HepG2 (cell line): ENCODE measurements around the gene XPR1. TPM values are rescaled to one million over a fixed set of nuclear protein-coding genes. Genes with fewer than 3 reads are reported as not detected.
A peak's percentile ranks its signal among the peaks of the same experiment; 100 is the strongest.

Source experiments
- ATAD3A ChIP-seq: sonication (generic); formaldehyde crosslinking; IDR thresholded peaks from 2 replicates; pipeline ENCODE4 v1.4.0; 2020; ENCODE audit warnings: missing genetic modification reagents
- DNMT3B ChIP-seq: conservative IDR thresholded peaks from 2 replicates; pipeline ENCODE4 v1.6.1; 2016; ENCODE audit warnings: missing biosample characterization, control low read depth
- FOSL1 ChIP-seq: sonication (generic); formaldehyde crosslinking; IDR thresholded peaks from 2 replicates; pipeline ENCODE4 v1.9.0; 2021; ENCODE audit warnings: missing genetic modification reagents, borderline replicate concordance
- GABPB1 ChIP-seq: IDR thresholded peaks from 2 replicates; pipeline ENCODE4 v1.6.1; 2016; ENCODE audit warnings: mild to moderate bottlenecking, missing genetic modification reagents, moderate library complexity, missing compliant biosample characterization
- HDAC1 ChIP-seq: sonication (generic); formaldehyde crosslinking; IDR thresholded peaks from 2 replicates; pipeline ENCODE4 v1.5.1; 2020; ENCODE audit warnings: mild to moderate bottlenecking, missing genetic modification reagents
- HNRNPLL ChIP-seq: fragments of 200-400 bp; formaldehyde crosslinking; IDR thresholded peaks from 2 replicates; pipeline ENCODE4 v1.6.1; 2017; ENCODE audit warnings: mild to moderate bottlenecking, low read depth, low read length; ENCODE audit not compliant: poor library complexity, severe bottlenecking
- HOXA3 ChIP-seq: sonication (generic); formaldehyde crosslinking; IDR thresholded peaks from 2 replicates; pipeline ENCODE4 v1.5.0; 2020; ENCODE audit warnings: missing genetic modification reagents
- SKI ChIP-seq: fragments of 450-650 bp; IDR thresholded peaks from one replicate; pipeline ENCODE4 v1.6.1; 2018; ENCODE audit warnings: mild to moderate bottlenecking; ENCODE audit not compliant: partially characterized antibody
- TBX3 ChIP-seq: fragments of 450-650 bp; IDR thresholded peaks from 2 replicates; pipeline ENCODE4 v1.6.1; 2017; ENCODE audit warnings: antibody characterized with exemption, mild to moderate bottlenecking, inconsistent platforms, borderline replicate concordance
- ZBTB38 ChIP-seq: sonication (generic); formaldehyde crosslinking; IDR thresholded peaks from 2 replicates; pipeline ENCODE4 v1.5.1; 2020; ENCODE audit warnings: mild to moderate bottlenecking, missing genetic modification reagents
- ZFP36L1 ChIP-seq: sonication (generic); formaldehyde crosslinking; IDR thresholded peaks from 2 replicates; pipeline ENCODE4 v1.8.0; 2022; ENCODE audit warnings: mild to moderate bottlenecking, missing genetic modification reagents, moderate library complexity
- ZNF44 ChIP-seq: sonication (generic); formaldehyde crosslinking; IDR thresholded peaks from 2 replicates; pipeline ENCODE4 v1.5.1; 2020; ENCODE audit warnings: mild to moderate bottlenecking, missing genetic modification reagents
- ZNF672 ChIP-seq: sonication (generic); formaldehyde crosslinking; IDR thresholded peaks from 2 replicates; pipeline ENCODE4 v1.8.1; 2022; ENCODE audit warnings: missing genetic modification reagents
- polyA plus RNA-seq, 8 experiments: library from polyadenylated mRNA; depleted of rRNA in 3 of 8; stranded (reverse) in 7 of 8; unstranded in 1 of 8; fragments of >200 nt; fragmentation: Illumina TruSeq in 4 of 8; extraction: Trizol in 4 of 8; gene quantifications; 2 replicates each; pipeline versions ENCODE4 v1.2.1 to v1.2.3, GENCODE V29; 2011 to 2016; ENCODE audit warnings: low read depth in 4 of 8, missing spikeins in 1 of 8, mixed read lengths in 1 of 8; ENCODE audit not compliant: insufficient read depth in 1 of 8
- total RNA-seq, 5 experiments: library from RNA; depleted of rRNA; stranded (reverse); fragments of >200 nt; fragmentation: Illumina TruSeq; extraction: Trizol; gene quantifications; 2 replicates each; pipeline ENCODE4 v1.2.3, GENCODE V29; 2016; ENCODE audit warnings: low read depth in 1 of 5
- TF ChIP-seq, protein P1 (sequence below): sonication (generic); formaldehyde crosslinking; IDR thresholded peaks from 2 replicates; pipeline ENCODE4; 2020; ENCODE audit warnings: missing genetic modification reagents, mild to moderate bottlenecking, borderline replicate concordance
- TF ChIP-seq, protein P2 (sequence below): sonication (generic); formaldehyde crosslinking; IDR thresholded peaks from 2 replicates; pipeline ENCODE4 v1.4.0; 2020; ENCODE audit warnings: missing genetic modification reagents
- TF ChIP-seq, protein P3 (sequence below): IDR thresholded peaks from 2 replicates; pipeline ENCODE4 v1.6.1; 2016; ENCODE audit warnings: low read depth, borderline replicate concordance
- TF ChIP-seq, protein P4 (sequence below): IDR thresholded peaks from 2 replicates; pipeline ENCODE4 v1.6.1; 2016; ENCODE audit warnings: low read depth, missing genetic modification reagents, missing compliant biosample characterization

XPR1 gene
- total and polyA plus RNA-seq, 2 of the 13 experiments (the other 11 are each of a cell fraction or from before 2014, with no cell fraction given): 22.3 to 23.6 TPM

DNA sequence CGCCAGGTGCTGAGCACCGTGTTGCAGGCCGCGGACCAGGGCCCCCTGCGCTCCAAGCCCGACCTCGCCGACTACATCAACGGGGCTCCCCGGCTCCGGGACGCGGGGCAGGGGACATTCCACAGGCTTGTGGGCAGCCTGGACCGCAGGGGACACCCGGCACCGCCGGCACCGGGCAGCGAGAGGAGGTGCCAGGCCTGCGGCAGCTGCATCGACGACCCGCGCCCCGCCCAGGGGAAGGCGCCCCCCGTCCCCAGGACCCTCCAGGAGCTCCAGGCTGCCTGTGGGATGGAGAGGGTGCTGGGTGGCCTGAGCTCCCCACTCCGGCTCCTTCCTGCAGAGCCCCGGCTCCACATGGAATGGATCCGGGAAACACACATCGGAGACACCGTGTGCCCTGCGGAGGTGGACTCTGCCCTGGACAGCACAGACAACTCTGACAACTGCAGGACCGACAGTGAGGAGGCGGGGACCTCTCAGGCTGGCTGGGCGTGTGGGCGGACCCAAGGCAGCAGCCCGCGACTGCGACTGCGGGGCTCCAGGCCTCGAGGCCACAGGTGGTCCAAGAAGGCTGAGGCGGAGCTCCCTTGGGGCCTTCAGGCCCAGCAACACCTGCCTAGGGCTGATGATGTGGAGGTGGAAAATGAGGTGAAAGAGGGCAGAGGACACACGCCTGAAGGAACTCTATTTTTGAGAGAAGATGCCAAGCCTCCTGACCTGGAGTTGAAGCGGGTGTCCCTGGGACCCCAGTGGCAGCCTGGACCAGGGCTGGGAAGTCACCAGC, 303.7 kb downstream of the XPR1 start (continued):
- peak; percentile 37; the same call in 1 of the 2 replicates for TF ChIP-seq HOXA3 (CRISPR knock-in tag)
- TF ChIP-seq FOSL1: no peak
- TF ChIP-seq ZNF672: no peak
- TF ChIP-seq ATAD3A: no peak
- peak; percentile 60; the same call in 1 of the 2 replicates for TF ChIP-seq ZFP36L1 (CRISPR knock-in tag)
- TF ChIP-seq, protein P1, sequence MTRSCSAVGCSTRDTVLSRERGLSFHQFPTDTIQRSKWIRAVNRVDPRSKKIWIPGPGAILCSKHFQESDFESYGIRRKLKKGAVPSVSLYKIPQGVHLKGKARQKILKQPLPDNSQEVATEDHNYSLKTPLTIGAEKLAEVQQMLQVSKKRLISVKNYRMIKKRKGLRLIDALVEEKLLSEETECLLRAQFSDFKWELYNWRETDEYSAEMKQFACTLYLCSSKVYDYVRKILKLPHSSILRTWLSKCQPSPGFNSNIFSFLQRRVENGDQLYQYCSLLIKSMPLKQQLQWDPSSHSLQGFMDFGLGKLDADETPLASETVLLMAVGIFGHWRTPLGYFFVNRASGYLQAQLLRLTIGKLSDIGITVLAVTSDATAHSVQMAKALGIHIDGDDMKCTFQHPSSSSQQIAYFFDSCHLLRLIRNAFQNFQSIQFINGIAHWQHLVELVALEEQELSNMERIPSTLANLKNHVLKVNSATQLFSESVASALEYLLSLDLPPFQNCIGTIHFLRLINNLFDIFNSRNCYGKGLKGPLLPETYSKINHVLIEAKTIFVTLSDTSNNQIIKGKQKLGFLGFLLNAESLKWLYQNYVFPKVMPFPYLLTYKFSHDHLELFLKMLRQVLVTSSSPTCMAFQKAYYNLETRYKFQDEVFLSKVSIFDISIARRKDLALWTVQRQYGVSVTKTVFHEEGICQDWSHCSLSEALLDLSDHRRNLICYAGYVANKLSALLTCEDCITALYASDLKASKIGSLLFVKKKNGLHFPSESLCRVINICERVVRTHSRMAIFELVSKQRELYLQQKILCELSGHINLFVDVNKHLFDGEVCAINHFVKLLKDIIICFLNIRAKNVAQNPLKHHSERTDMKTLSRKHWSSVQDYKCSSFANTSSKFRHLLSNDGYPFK (CRISPR knock-in tag): peak; percentile 39; the same call in 1 of the 2 replicates
- TF ChIP-seq TBX3: no peak
- TF ChIP-seq, protein P2, sequence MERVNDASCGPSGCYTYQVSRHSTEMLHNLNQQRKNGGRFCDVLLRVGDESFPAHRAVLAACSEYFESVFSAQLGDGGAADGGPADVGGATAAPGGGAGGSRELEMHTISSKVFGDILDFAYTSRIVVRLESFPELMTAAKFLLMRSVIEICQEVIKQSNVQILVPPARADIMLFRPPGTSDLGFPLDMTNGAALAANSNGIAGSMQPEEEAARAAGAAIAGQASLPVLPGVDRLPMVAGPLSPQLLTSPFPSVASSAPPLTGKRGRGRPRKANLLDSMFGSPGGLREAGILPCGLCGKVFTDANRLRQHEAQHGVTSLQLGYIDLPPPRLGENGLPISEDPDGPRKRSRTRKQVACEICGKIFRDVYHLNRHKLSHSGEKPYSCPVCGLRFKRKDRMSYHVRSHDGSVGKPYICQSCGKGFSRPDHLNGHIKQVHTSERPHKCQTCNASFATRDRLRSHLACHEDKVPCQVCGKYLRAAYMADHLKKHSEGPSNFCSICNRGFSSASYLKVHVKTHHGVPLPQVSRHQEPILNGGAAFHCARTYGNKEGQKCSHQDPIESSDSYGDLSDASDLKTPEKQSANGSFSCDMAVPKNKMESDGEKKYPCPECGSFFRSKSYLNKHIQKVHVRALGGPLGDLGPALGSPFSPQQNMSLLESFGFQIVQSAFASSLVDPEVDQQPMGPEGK (CRISPR knock-in tag): peak; percentile 45; the same call in 1 of the 2 replicates
- no peak for TF ChIP-seq DNMT3B (CRISPR knock-in tag)
- 0 out of 2 replicates have a peak, but pooled peaks have one; percentile 14 for TF ChIP-seq ZNF44
- peak; percentile 93 for TF ChIP-seq ZBTB38 (CRISPR knock-in tag)
- peak; percentile 42 for TF ChIP-seq HNRNPLL
- TF ChIP-seq, protein P3, sequence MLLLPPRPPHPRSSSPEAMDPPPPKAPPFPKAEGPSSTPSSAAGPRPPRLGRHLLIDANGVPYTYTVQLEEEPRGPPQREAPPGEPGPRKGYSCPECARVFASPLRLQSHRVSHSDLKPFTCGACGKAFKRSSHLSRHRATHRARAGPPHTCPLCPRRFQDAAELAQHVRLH (CRISPR knock-in tag): no peak
- TF ChIP-seq SKI: peak; percentile 57
- TF ChIP-seq, protein P4, sequence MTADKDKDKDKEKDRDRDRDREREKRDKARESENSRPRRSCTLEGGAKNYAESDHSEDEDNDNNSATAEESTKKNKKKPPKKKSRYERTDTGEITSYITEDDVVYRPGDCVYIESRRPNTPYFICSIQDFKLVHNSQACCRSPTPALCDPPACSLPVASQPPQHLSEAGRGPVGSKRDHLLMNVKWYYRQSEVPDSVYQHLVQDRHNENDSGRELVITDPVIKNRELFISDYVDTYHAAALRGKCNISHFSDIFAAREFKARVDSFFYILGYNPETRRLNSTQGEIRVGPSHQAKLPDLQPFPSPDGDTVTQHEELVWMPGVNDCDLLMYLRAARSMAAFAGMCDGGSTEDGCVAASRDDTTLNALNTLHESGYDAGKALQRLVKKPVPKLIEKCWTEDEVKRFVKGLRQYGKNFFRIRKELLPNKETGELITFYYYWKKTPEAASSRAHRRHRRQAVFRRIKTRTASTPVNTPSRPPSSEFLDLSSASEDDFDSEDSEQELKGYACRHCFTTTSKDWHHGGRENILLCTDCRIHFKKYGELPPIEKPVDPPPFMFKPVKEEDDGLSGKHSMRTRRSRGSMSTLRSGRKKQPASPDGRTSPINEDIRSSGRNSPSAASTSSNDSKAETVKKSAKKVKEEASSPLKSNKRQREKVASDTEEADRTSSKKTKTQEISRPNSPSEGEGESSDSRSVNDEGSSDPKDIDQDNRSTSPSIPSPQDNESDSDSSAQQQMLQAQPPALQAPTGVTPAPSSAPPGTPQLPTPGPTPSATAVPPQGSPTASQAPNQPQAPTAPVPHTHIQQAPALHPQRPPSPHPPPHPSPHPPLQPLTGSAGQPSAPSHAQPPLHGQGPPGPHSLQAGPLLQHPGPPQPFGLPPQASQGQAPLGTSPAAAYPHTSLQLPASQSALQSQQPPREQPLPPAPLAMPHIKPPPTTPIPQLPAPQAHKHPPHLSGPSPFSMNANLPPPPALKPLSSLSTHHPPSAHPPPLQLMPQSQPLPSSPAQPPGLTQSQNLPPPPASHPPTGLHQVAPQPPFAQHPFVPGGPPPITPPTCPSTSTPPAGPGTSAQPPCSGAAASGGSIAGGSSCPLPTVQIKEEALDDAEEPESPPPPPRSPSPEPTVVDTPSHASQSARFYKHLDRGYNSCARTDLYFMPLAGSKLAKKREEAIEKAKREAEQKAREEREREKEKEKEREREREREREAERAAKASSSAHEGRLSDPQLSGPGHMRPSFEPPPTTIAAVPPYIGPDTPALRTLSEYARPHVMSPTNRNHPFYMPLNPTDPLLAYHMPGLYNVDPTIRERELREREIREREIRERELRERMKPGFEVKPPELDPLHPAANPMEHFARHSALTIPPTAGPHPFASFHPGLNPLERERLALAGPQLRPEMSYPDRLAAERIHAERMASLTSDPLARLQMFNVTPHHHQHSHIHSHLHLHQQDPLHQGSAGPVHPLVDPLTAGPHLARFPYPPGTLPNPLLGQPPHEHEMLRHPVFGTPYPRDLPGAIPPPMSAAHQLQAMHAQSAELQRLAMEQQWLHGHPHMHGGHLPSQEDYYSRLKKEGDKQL (CRISPR knock-in tag): no peak
- peak; percentile 45 for TF ChIP-seq GABPB1 (CRISPR knock-in tag)
- peak; percentile 61 for TF ChIP-seq HDAC1 (CRISPR knock-in tag)
